SK-N-SH (cell line): ENCODE results near the gene RFX4. TPM values are rescaled to one million over a fixed set of nuclear protein-coding genes. Genes with fewer than 3 reads are reported as not detected.

ENCODE experiments used
- CTCF ChIA-PET: fragments of 300-600, 350-600 bp; formaldehyde crosslinking; extraction: SDS; loops from one replicate; lab custom pipeline; 2021; lab: Yijun Ruan, JAX
- POLR2A ChIA-PET: fragments of 350-600 bp; sonication (Branson Sonifier 250); formaldehyde crosslinking; extraction: SDS; loops from one replicate; lab custom pipeline; 2020; ENCODE audit warnings: antibody characterized with exemption, inconsistent platforms; lab: Yijun Ruan, JAX
- DNase-seq: peaks from one replicate; pipeline ENCODE4 v3.0.0; 2012
- H2AFZ ChIP-seq: fragments of 200-600 bp; sonication (generic); 2 replicates; pipeline ENCODE4 v1.8.1; 2016; ENCODE audit warnings: antibody characterized with exemption, mild to moderate bottlenecking, low read depth
- H3F3A ChIP-seq: fragments of 200-600 bp; sonication (generic); replicated peaks from 2 replicates; pipeline ENCODE3; 2016; ENCODE audit warnings: antibody characterized with exemption, mild to moderate bottlenecking; ENCODE audit not compliant: insufficient read depth
- H3K27ac ChIP-seq, 2 experiments: fragments of 200-500 bp in 1 of 2; fragments of 200-600 bp in 1 of 2; sonication (Bioruptor generic) in 1 of 2; sonication (generic), shearing (Covaris generic) in 1 of 2; 2 replicates each; pipeline versions ENCODE4 v1.5.1 to v1.6.1; 2014 to 2016; ENCODE audit warnings: low read depth in 2 of 2, inconsistent platforms in 1 of 2, low read length in 1 of 2, mild to moderate bottlenecking in 1 of 2, mixed read lengths in 1 of 2
- H3K27me3 ChIP-seq: fragments of 200-600 bp; sonication (generic), shearing (Covaris generic); 2 replicates; pipeline ENCODE4 v1.6.1; 2016; ENCODE audit warnings: mixed run types; ENCODE audit not compliant: insufficient read depth
- H3K36me3 ChIP-seq, 2 experiments: fragments of 200-500 bp in 1 of 2; fragments of 200-600 bp in 1 of 2; sonication (Bioruptor generic) in 1 of 2; sonication (generic) in 1 of 2; replicated peaks in 1 of 2; 2 replicates each; pipeline versions ENCODE3 to v1.5.1; 2014 to 2016; ENCODE audit warnings: low read length in 1 of 2, mild to moderate bottlenecking in 1 of 2; ENCODE audit not compliant: insufficient read depth in 2 of 2, control insufficient read depth in 1 of 2
- H3K4me1 ChIP-seq, 2 experiments: fragments of 200-500 bp in 1 of 2; fragments of 200-600 bp in 1 of 2; sonication (Bioruptor generic) in 1 of 2; sonication (generic), shearing (Covaris generic) in 1 of 2; 2 replicates each; pipeline versions ENCODE4 v1.5.1 to v1.6.1; 2014 to 2016; ENCODE audit warnings: low read depth in 1 of 2, low read length in 1 of 2, mixed run types in 1 of 2; ENCODE audit not compliant: insufficient read depth in 2 of 2, control insufficient read depth in 1 of 2
- H3K4me2 ChIP-seq: fragments of 200-600 bp; sonication (generic), shearing (Covaris generic); 2 replicates; pipeline ENCODE4 v1.6.1; 2017; ENCODE audit warnings: mixed run types
- H3K4me3 ChIP-seq, 2 experiments: fragments of 200-500 bp in 1 of 2; fragments of 200-600 bp in 1 of 2; sonication (Bioruptor generic) in 1 of 2; sonication (generic), shearing (Covaris generic) in 1 of 2; 2 replicates each; pipeline versions ENCODE4 v1.5.1 to v1.8.1; 2014 to 2016; ENCODE audit warnings: low read depth in 2 of 2, inconsistent platforms in 1 of 2, low read length in 1 of 2, mild to moderate bottlenecking in 1 of 2, mixed read lengths in 1 of 2, moderate library complexity in 1 of 2
- H3K79me2 ChIP-seq: fragments of 200-600 bp; sonication (generic); 2 replicates; pipeline ENCODE4 v1.8.1; 2017; ENCODE audit warnings: mild to moderate bottlenecking; ENCODE audit not compliant: insufficient read depth
- H3K9ac ChIP-seq: fragments of 200-600 bp; sonication (generic); 2 replicates; pipeline ENCODE4 v1.6.1; 2017; ENCODE audit warnings: mixed run types
- H3K9me2 ChIP-seq: fragments of 200-600 bp; sonication (generic); 2 replicates; pipeline ENCODE4 v1.6.1; 2017; ENCODE audit warnings: mixed run types
- H3K9me3 ChIP-seq: fragments of 200-600 bp; sonication (generic); 2 replicates; pipeline ENCODE4 v1.6.1; 2017; ENCODE audit warnings: mixed run types, mild to moderate bottlenecking, moderate library complexity
- H4K20me1 ChIP-seq: fragments of 200-600 bp; sonication (generic); 2 replicates; pipeline ENCODE4 v1.6.1; 2017; ENCODE audit warnings: mild to moderate bottlenecking, mixed run types; ENCODE audit not compliant: insufficient read depth
- ELF1 ChIP-seq: IDR thresholded peaks from 2 replicates; pipeline ENCODE4 v1.4.0; 2012
- FOSL2 ChIP-seq: IDR thresholded peaks from 2 replicates; pipeline ENCODE4 v1.4.0; 2012; ENCODE audit warnings: low read depth, mild to moderate bottlenecking, moderate library complexity, borderline replicate concordance
- FOXM1 ChIP-seq: IDR thresholded peaks from 2 replicates; pipeline ENCODE4 v1.4.0; 2012; ENCODE audit warnings: low read depth, mild to moderate bottlenecking
- GABPA ChIP-seq: IDR thresholded peaks from 2 replicates; pipeline ENCODE4 v1.4.0; 2012; ENCODE audit warnings: low read depth, mild to moderate bottlenecking
- GATA2 ChIP-seq: sonication (generic); formaldehyde crosslinking; IDR thresholded peaks from 2 replicates; pipeline ENCODE4 v1.5.0; 2020; ENCODE audit warnings: mild to moderate bottlenecking, missing genetic modification reagents
- NFIC ChIP-seq: IDR thresholded peaks from 2 replicates; pipeline ENCODE4 v1.4.0; 2012; ENCODE audit warnings: borderline replicate concordance
- RCOR1 ChIP-seq: fragments of 150-350 bp; IDR thresholded peaks from 2 replicates; pipeline ENCODE4 v1.6.1; 2017; ENCODE audit warnings: antibody characterized with exemption, low read length
- RFX5 ChIP-seq: IDR thresholded peaks from 2 replicates; pipeline ENCODE4 v1.6.1; 2012; ENCODE audit warnings: mild to moderate bottlenecking, improper control_type of control experiment, low read length
- SIN3A ChIP-seq: IDR thresholded peaks from 2 replicates; pipeline ENCODE4 v1.6.1; 2012; ENCODE audit warnings: low read depth, mild to moderate bottlenecking, low read length, moderate library complexity, borderline replicate concordance
- TAF1 ChIP-seq: IDR thresholded peaks from 2 replicates; pipeline ENCODE4 v1.6.1; 2012; ENCODE audit warnings: low read depth, mild to moderate bottlenecking, low read length, moderate library complexity, borderline replicate concordance
- TEAD4 ChIP-seq: IDR thresholded peaks from 2 replicates; pipeline ENCODE4 v1.4.0; 2012; ENCODE audit warnings: mild to moderate bottlenecking, borderline replicate concordance; ENCODE audit not compliant: insufficient read depth
- WGBS: methylation state at CpG from one replicate; pipeline ENCODE4 v1.1.6; 2017; ENCODE audit warnings: low lambda C conversion rate; 5-methylcytosine and 5-hydroxymethylcytosine counted together
- polyA plus RNA-seq, 3 experiments: library from polyadenylated mRNA; depleted of rRNA; stranded (reverse); fragments of >200 nt; gene quantifications; 2 replicates each; pipeline ENCODE4 v1.2.3, GENCODE V29; 2012
- TF ChIP-seq, protein P1 (sequence below): fragments of 150-350 bp; IDR thresholded peaks from 2 replicates; pipeline ENCODE4 v1.6.1; 2017; ENCODE audit warnings: antibody characterized with exemption, low read length, low read depth, borderline replicate concordance
- TF ChIP-seq, protein P2 (sequence below): IDR thresholded peaks from 2 replicates; pipeline ENCODE4 v1.6.1; 2012; ENCODE audit warnings: mild to moderate bottlenecking, low read depth, low read length, moderate library complexity

Gene RFX4
- polyA plus RNA-seq, 1 of the 3 experiments (the other 2 are of a cell fraction), result not detected

DNA sequence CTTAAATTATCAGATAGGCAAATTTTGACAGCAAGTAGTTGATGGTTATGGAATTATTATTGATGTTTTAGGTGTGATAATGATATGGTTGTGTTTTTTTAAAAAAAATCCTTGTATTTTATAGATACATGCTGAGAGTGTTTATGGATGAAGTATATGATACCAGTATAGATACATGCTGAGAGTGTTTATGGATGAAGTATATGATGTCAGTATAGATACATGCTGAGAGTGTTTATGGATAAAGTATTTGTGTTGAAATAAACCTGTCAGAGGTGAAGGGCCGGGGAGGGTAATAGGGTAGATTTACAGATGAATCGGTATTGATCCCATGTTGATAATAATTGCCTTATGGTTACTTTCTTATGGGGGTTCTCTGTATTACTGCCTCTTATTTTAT lies 6.0 kb upstream of the RFX4 start:
- DNase-seq, result no peak
- Histone ChIP-seq H3K9ac (no peak overlapping the region), H3K9me3 (no peaks in the 10 kb centered on the region), H3K79me2 (no peaks in the 10 kb centered on the region), H3K36me3 (no peaks in the 10 kb centered on the region), H3F3A (no peaks in the 10 kb centered on the region), H4K20me1 (no peaks in the 10 kb centered on the region), H3K4me1 (no peaks in the 10 kb centered on the region), H3K4me3 (no peak overlapping the region), H3K27me3 (peaks cover 32% of the 10 kb centered on the region), H3K9me2 (no peaks in the 10 kb centered on the region), H3K4me2 (no peak overlapping the region), H2AFZ (no peak overlapping the region), H3K27ac (no peak overlapping the region)
- TF ChIP-seq, protein P1, sequence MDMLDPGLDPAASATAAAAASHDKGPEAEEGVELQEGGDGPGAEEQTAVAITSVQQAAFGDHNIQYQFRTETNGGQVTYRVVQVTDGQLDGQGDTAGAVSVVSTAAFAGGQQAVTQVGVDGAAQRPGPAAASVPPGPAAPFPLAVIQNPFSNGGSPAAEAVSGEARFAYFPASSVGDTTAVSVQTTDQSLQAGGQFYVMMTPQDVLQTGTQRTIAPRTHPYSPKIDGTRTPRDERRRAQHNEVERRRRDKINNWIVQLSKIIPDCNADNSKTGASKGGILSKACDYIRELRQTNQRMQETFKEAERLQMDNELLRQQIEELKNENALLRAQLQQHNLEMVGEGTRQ, result no peak
- TF ChIP-seq NFIC (no peak), RFX5 (no peak), ELF1 (no peak), GATA2 (CRISPR knock-in tag) (no peak), FOXM1 (no peak), GABPA (no peak), TEAD4 (no peak), TAF1 (no peak), SIN3A (no peak), FOSL2 (no peak), RCOR1 (no peak)
- TF ChIP-seq, protein P2, sequence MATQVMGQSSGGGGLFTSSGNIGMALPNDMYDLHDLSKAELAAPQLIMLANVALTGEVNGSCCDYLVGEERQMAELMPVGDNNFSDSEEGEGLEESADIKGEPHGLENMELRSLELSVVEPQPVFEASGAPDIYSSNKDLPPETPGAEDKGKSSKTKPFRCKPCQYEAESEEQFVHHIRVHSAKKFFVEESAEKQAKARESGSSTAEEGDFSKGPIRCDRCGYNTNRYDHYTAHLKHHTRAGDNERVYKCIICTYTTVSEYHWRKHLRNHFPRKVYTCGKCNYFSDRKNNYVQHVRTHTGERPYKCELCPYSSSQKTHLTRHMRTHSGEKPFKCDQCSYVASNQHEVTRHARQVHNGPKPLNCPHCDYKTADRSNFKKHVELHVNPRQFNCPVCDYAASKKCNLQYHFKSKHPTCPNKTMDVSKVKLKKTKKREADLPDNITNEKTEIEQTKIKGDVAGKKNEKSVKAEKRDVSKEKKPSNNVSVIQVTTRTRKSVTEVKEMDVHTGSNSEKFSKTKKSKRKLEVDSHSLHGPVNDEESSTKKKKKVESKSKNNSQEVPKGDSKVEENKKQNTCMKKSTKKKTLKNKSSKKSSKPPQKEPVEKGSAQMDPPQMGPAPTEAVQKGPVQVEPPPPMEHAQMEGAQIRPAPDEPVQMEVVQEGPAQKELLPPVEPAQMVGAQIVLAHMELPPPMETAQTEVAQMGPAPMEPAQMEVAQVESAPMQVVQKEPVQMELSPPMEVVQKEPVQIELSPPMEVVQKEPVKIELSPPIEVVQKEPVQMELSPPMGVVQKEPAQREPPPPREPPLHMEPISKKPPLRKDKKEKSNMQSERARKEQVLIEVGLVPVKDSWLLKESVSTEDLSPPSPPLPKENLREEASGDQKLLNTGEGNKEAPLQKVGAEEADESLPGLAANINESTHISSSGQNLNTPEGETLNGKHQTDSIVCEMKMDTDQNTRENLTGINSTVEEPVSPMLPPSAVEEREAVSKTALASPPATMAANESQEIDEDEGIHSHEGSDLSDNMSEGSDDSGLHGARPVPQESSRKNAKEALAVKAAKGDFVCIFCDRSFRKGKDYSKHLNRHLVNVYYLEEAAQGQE, result no peak
- CTCF ChIA-PET, result no interaction called here
- WGBS, result 43% methylated on average over 2 of the region's 2 CpGs
- POLR2A ChIA-PET, result no interaction called here
